Pancreas (tissue), 10 donors: ENCODE data around the gene FNIP2. TPM values are rescaled to one million over a fixed set of nuclear protein-coding genes. Genes with fewer than 3 reads are reported as not detected.

ENCODE experiments used
- ATAC-seq, 4 donors: fragments of 200-7000 bp; cut with Tn5 transposase; one replicate each; pipeline versions ENCODE4 v1.8.0 to v1.9.1; 2020; ENCODE audit warnings: mild to moderate bottlenecking in 4 of 4, moderate library complexity in 4 of 4
- DNase-seq, 6 donors: peaks; one replicate each; pipeline ENCODE4 v3.0.0-alpha.2; 2020
- FAIRE-seq: peaks from 2 replicates; lab custom pipeline; 2012; peaks lifted over from hg19 to GRCh38; lab: Jason Lieb, UNC
- H3K27ac ChIP-seq, 4 donors: fragments of 200-600 bp; sonication (generic); 1 replicate in 3 of 4; 2 replicates in 1 of 4; pipeline versions ENCODE4 v1.5.0 to v1.8.0; 2020
- H3K27me3 ChIP-seq, 4 donors: fragments of 200-600 bp; one replicate each; pipeline ENCODE4 v1.8.0; 2021
- H3K36me3 ChIP-seq, 3 donors: fragments of 200-600 bp; sonication (generic) in 1 of 3; one replicate each; pipeline versions ENCODE4 v1.5.0 to v1.8.0; 2020 to 2021
- H3K4me1 ChIP-seq, 3 donors: fragments of 200-600 bp; one replicate each; pipeline ENCODE4 v1.8.0; 2021
- H3K4me3 ChIP-seq, 4 donors: fragments of 200-600 bp; sonication (generic) in 2 of 4; one replicate each; pipeline versions ENCODE4 v1.5.0 to v1.8.0; 2020 to 2021
- H3K9me3 ChIP-seq, 4 donors: fragments of 200-600 bp; one replicate each; pipeline ENCODE4 v1.8.0; 2021
- WGBS, 2 donors: extraction: QIAGEN DNeasy Blood & Tissue Kit; methylation state at CpG; one replicate each; pipeline ENCODE4 v1.1.7; 2013; 5-methylcytosine and 5-hydroxymethylcytosine counted together
- intact Hi-C, 3 donors: fragments of 100-400 bp; cut with DNase I; formaldehyde crosslinking; loops; one replicate each; pipeline versions ENCODE4 v1.11.1 to v1.14.2; 2022
- polyA plus RNA-seq, 2 donors: library from polyadenylated mRNA; stranded (reverse); fragments of 200-250 nt; gene quantifications; one replicate each; pipeline ENCODE4 v1.2.3, GENCODE V29; 2013
- total RNA-seq, 6 donors: library from RNA; stranded (reverse); fragmentation: NEBNext Ultra II Directional in 4 of 6; extraction: Animal tissue kit (Norgen Biotek cat#: 25700) in 4 of 6; gene quantifications; one replicate each; pipeline versions ENCODE4 v1.2.1 to v1.2.4, GENCODE V29; 2021 to 2023
- TF ChIP-seq, protein P1 (sequence below), 4 donors: fragments of 200-600 bp; sonication (generic) in 3 of 4; IDR thresholded peaks; one replicate each; pipeline versions ENCODE4 v1.5.0 to v1.8.0; 2021; ENCODE audit warnings: antibody characterized with exemption in 4 of 4
- donor health status: healthy with polysubstance abuse.
- donor health status: DM: no; HTN: no; CAD: no; lungs with moderate emphysema.
- donor health status: DM: no; HTN: no; CAD: no.
- donor health status: control.
- donor health status: control.
- donor health status: Bipolar disorder and iron deficiency.
- donor health status: DM: yes; HTN: yes; CAD: no.
- donor health status: DM: no; HTN: no; CAD: no.
- donor health status: DM: no; HTN: no; CAD: no.
- donor health status: DM: yes; HTN: yes; CAD: no.

Gene FNIP2
- total and polyA plus RNA-seq, 8 donors = 5.4 to 28.2 (median 15.9) TPM

GRCh38 chr4:158903079-158903456, 134.2 kb downstream of the FNIP2 start:
- Histone ChIP-seq H3K4me1 (no peaks in the 10 kb centered on the region), H3K36me3 (peaks cover 0 to 10% (median 0%) of the 10 kb centered on the region in 3 donors), H3K27me3 (no peaks in the 10 kb centered on the region), H3K27ac (no peak overlapping the region), H3K4me3 (no peak overlapping the region), H3K9me3 (peaks cover 0 to 3% (median 0%) of the 10 kb centered on the region in 4 donors)
- intact Hi-C loops = no loop called here
- FAIRE-seq = no peak
- TF ChIP-seq, protein P1, sequence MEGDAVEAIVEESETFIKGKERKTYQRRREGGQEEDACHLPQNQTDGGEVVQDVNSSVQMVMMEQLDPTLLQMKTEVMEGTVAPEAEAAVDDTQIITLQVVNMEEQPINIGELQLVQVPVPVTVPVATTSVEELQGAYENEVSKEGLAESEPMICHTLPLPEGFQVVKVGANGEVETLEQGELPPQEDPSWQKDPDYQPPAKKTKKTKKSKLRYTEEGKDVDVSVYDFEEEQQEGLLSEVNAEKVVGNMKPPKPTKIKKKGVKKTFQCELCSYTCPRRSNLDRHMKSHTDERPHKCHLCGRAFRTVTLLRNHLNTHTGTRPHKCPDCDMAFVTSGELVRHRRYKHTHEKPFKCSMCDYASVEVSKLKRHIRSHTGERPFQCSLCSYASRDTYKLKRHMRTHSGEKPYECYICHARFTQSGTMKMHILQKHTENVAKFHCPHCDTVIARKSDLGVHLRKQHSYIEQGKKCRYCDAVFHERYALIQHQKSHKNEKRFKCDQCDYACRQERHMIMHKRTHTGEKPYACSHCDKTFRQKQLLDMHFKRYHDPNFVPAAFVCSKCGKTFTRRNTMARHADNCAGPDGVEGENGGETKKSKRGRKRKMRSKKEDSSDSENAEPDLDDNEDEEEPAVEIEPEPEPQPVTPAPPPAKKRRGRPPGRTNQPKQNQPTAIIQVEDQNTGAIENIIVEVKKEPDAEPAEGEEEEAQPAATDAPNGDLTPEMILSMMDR (IDR thresholded peaks at IDR 0.05) = no peak
- 96 to 98% methylated on average over 7 of the region's 7 CpGs for WGBS, 2 donors
- no peak for ATAC-seq
- no peak for DNase-seq

GRCh38 chr4:158903472-158904043, 134.7 kb downstream of the FNIP2 start:
- intact Hi-C loops = no loop called here
- peaks cover 0 to 3% (median 0%) of the 10 kb centered on the region in 4 donors for H3K9me3 ChIP-seq
- no peaks in the 10 kb centered on the region for H3K4me1 ChIP-seq
- TF ChIP-seq, protein P1 (IDR thresholded peaks at IDR 0.05) = no peak
- no peak overlapping the region for H3K4me3 ChIP-seq
- no peak for FAIRE-seq
- no peak for ATAC-seq
- H3K36me3 ChIP-seq = peaks cover 0 to 10% (median 0%) of the 10 kb centered on the region in 3 donors
- H3K27me3 ChIP-seq = no peaks in the 10 kb centered on the region
- DNase-seq = no peak
- WGBS, 2 donors = 81 to 89% methylated on average over 3 of the region's 3 CpGs
- no peak overlapping the region for H3K27ac ChIP-seq

DNA sequence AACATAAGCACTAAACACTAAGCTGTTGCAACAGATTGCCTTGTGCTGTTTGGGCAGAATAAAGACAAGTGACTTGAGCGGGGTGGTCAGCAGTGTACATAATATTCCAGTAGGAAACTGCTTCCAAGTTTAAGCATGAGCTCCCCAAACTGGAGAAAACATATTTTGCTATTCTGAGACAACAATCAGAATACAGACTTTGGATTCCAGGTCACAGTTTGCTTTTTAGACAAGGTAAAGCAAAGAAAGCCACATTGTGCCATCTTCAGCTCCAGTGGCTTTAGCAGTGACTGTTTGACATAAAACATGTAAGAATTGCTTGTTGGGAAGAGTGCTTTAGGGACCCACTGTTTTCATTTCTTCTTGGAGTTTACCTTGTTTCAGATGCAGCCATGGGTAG, 136.0 kb downstream of the FNIP2 start:
- WGBS, 2 donors = 94 to 96% methylated on average over 1 of the region's 1 CpG
- no peak for FAIRE-seq
- peaks cover 0 to 3% (median 0%) of the 10 kb centered on the region in 4 donors for H3K9me3 ChIP-seq
- TF ChIP-seq, protein P1 (IDR thresholded peaks at IDR 0.05) = no peak
- ATAC-seq = no peak
- no peaks in the 10 kb centered on the region for H3K4me1 ChIP-seq
- H3K4me3 ChIP-seq = no peak overlapping the region
- intact Hi-C loops = no loop called here
- no peaks in the 10 kb centered on the region for H3K27me3 ChIP-seq
- no peak overlapping the region for H3K27ac ChIP-seq
- DNase-seq = no peak
- H3K36me3 ChIP-seq = peaks cover 0 to 10% (median 0%) of the 10 kb centered on the region in 3 donors

DNA sequence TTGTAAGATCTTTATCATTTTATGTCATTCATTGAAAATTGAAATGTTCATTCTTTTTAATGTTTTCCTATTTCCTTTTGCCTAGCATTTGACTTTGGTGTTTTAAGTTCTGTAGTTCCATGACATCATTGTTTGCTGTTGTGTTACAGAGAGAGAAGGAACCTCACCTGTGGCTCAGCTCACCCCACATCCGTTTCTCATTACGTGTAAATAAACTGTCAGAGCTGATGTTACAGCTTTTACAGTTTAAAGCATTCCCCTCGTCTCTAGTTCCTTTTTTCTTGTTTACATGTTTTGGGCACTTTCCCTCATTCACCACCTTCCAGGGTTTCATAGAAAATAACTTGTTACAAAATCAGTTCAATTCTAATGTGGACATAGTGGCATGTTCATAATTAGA, 137.2 kb downstream of the FNIP2 start:
- Histone ChIP-seq H3K9me3 (peaks cover 0 to 3% (median 0%) of the 10 kb centered on the region in 4 donors), H3K27ac (no peak overlapping the region), H3K27me3 (no peaks in the 10 kb centered on the region), H3K4me3 (no peak overlapping the region), H3K4me1 (no peaks in the 10 kb centered on the region), H3K36me3 (peaks cover 0 to 10% (median 0%) of the 10 kb centered on the region in 3 donors)
- no peak for DNase-seq
- no peak for FAIRE-seq
- 72 to 84% methylated on average over 3 of the region's 3 CpGs for WGBS, 2 donors
- TF ChIP-seq, protein P1 (IDR thresholded peaks at IDR 0.05) = no peak
- ATAC-seq = no peak
- intact Hi-C loops = no loop called here

GRCh38 chr4:158912390-158912789, 143.6 kb downstream of the FNIP2 start:
- no peak for DNase-seq
- H3K27ac ChIP-seq = no peak overlapping the region
- intact Hi-C loops = no loop called here
- FAIRE-seq = no peak
- 91 to 92% methylated on average over 2 of the region's 2 CpGs for WGBS, 2 donors
- peaks cover 0 to 3% (median 0%) of the 10 kb centered on the region in 4 donors for H3K9me3 ChIP-seq
- no peaks in the 10 kb centered on the region for H3K27me3 ChIP-seq
- no peaks in the 10 kb centered on the region for H3K36me3 ChIP-seq
- H3K4me1 ChIP-seq = no peaks in the 10 kb centered on the region
- ATAC-seq = no peak
- no peak overlapping the region for H3K4me3 ChIP-seq
- TF ChIP-seq, protein P1 (IDR thresholded peaks at IDR 0.05) = no peak
